Stimulated activated CD8-positive, alpha-beta memory T cell treated with anti-CD3 and anti-CD28 coated beads, Interleukin-4, amount 100 ng/mL, for 1 hour (primary cell): ENCODE measurements around the gene SFXN3.

Experiments
- DNase-seq, 2 donors: peaks; one replicate each; pipeline ENCODE4 v3.0.0-alpha.2; 2020; ENCODE audit warnings: low read depth in 2 of 2, low spot score in 1 of 2

Gene SFXN3

GRCh38 chr10:101035916-101036702 is 5.1 kb downstream of the SFXN3 start:
- DNase-seq, result no peak

GRCh38 chr10:101036726-101037125 is 5.7 kb downstream of the SFXN3 start:
- no peak for DNase-seq

DNA sequence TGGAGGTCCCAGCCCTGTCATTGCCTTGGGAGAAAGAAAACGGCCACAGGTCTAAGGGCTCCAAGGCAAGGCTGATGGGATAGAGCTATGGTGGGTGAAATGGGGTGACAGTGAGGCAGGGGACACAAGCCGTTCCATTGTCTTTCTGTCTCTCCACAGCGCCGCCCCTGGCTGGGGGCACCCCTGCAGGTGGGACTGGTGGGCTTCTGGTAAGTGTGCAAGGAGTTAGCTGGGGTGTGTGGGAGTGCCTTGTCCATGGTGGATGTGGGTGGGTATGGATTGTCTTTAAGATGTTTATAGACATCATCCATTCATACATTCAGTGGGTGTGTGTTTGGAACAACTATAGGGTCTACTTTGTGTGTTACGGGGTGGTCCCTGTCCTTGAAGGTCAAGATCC is 7.5 kb downstream of the SFXN3 start:
- DNase-seq, result no peak

DNA sequence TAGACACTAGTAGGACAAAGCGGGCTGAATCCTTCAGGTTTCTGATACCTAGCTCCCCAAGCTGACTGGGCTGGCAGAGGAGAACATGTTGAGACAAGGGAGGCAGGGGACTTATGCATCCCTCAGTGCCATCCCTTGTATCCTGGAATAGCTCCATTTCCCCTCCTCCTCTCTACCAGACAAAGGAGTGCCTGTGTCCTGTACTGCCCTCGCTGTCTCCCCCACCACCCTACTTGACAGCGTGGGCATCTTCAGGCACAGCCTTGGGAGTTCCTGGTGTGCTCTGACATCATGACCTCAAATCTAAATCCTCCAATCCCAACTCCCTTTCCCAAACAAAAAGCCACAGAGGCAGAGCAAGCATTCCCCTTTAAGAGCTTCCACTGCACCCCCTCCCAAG is 9.0 kb downstream of the SFXN3 start:
- no peak for DNase-seq

DNA sequence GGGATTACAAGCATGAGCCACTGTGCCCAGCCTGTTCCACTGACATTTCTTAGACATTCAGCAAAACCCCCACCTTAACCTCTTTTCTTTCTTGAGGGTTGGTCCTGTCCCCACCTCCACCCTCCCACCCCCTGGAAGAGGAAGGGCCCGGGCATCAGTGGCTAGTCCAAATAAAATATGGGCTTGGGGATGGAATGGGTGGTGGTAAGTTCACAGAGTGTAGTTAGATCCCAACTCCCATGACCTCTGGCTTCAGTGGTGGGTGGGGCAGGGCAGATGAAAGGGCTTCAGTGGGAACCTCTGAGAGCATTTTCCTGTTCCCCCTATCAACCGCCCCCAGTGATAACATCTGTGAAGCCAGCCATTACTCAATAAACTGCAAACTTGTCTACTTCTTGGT is 9.8 kb downstream of the SFXN3 start:
- DNase-seq, result no peak

GRCh38 chr10:101041252-101041761 is 10.3 kb downstream of the SFXN3 start:
- DNase-seq, result peak in 1 of 2 donors; percentile 42

GRCh38 chr10:101042118-101042517 is 11.1 kb downstream of the SFXN3 start:
- DNase-seq, result no peak

DNA sequence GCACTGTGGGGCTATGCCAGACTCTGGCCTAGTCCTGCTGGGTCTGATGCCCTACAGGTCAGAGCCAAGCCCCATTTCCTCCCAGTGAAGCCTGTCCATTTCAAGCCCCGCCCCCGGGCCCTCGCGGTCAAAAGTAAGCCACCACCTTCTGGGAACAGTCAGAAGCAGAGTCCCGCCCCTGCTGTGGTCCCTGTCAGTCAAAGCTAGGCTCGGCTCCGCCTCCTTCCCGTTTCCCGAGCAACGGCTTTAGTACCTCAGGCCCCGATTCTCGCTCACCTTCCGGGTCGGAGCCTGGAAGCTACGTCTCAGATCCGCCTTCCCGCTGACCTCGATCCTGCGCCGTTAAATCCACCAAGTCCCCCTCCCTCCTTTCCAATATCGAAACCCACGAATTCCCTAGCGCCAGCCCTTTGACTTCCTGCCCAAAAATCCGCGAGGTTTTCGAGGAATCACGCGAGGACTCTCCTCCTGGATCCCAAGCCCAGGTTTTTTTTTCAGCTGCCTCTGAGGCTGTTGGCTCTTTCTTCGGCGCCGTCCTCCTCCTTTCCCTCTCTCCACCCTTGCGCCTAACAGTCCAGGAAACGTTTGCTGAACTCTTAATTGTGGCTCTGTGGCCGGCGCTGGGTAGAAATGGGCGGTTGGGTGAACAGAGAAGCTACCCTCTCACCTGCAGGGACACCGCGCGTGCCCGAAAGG is 11.8 kb downstream of the SFXN3 start:
- DNase-seq, result peak; percentile 64 to 69

GRCh38 chr10:101043363-101043707 is 12.3 kb downstream of the SFXN3 start:
- no peak for DNase-seq

DNA sequence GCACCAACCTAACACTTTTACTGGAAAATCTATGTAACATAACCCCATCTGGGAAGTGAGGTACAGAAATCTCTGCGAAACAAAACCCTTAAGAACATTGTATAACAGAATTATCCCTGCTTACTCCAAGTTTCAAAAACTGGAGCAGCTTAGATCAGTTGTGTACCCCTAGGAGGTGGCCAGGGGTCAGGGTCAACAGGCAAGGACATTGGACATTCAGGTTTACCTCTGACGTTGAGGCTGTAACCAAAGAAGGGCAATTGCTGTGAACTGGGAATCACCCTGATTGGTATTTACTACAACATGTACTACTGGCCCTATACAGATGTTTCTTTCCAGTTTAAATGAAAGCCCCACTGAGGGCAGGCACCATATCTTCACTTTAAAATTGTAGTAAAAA is 13.1 kb downstream of the SFXN3 start:
- DNase-seq, result no peak

GRCh38 chr10:101046332-101047238 is 15.6 kb downstream of the SFXN3 start:
- DNase-seq, result no peak

DNA sequence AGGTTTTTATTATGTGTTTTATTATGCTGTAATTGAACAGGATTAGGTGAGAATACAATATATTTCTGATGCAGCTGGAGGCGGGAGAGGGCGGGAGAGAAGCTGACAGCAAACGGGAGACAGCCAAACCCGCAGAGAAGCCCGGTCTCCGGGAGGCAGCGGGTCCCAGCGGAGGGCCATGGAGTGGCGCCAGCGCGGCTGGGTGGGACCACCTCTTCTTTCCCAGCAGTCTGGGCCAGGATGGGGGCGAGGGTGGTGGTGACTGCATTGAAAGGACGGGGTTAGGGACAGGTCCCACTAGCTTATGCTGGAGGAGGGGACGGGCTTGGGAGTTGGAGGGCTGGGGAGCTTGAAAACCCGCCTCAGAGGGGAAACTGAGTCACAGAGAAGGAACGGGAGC is 16.2 kb downstream of the SFXN3 start:
- DNase-seq, result no peak

GRCh38 chr10:101047961-101048892 is 17.2 kb downstream of the SFXN3 start:
- no peak for DNase-seq

GRCh38 chr10:101050208-101051069 is 19.4 kb downstream of the SFXN3 start:
- DNase-seq, result peak in 1 of 2 donors; percentile 51

DNA sequence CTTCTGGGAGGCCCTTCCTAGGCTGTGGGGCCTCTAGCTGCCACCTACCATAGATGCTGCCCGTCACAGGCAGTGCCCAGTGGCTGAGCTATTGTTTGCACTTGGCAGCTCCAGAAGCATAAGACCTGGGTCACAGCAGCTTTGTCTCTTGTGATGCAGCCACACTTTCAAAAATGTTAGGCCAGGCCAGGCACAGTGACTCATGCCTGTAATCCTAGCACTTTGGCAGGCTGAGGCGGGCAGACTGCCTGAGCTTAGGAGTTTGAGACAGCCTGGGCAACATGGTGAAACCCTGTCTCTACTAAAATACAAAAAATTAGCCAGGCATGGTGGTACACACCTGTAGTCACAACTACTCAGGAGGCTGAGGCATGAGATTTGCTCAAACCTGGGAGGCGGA is 21.3 kb downstream of the SFXN3 start:
- no peak for DNase-seq

GRCh38 chr10:101053516-101053915 is 22.5 kb downstream of the SFXN3 start:
- no peak for DNase-seq

- no peak for DNase-seq
Observed at GRCh38 chr10:101054351-101054750, 23.3 kb downstream of the SFXN3 start.

DNA sequence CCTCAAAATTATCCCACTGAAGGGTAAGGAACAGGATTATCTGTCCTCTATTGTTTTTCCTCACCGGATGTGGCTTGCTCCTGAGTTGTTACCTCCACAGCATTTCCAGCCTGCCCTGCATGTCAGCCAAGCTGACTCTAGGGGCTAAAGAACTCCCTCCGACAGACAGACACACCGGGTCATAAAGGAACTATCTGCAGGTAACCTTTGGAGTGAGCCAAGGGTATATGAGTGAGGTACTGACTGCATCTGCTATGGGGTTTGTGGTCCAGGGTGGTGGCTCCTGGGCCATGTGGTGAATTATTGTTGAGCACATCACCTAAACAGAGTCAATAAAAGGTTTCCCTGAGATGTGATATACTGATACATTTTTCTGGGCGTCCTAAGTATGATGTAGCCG is 23.8 kb downstream of the SFXN3 start:
- no peak for DNase-seq

DNA sequence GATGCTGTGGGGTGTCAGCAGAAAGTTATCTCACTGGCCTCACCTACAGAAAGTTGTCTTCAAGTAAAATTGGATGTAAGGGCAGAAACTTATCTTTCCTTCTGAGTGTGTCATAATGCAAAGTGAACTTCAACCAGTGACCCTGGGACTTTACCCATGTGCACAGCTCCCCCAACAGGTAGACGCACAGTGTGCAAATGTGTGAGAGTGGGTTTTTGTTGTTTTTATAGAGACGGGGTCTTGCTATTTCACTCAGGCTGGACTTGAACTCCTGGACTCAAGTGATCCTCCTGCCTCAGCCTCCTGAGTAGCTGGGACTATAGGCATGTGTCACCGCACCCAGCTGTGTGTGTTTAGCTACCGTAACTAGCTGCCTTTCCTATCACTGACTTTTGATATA is 24.4 kb downstream of the SFXN3 start:
- DNase-seq, result no peak
